GM21825 (cell line): ENCODE results near the gene FNDC3B.
A peak's percentile ranks its signal among the peaks of the same experiment; 100 is the strongest.

Experiments
- ATAC-seq: cut with Tn5 transposase; IDR thresholded peaks from one replicate; pipeline ENCODE4 v1.9.1; 2021; ENCODE audit warnings: mild to moderate bottlenecking, moderate library complexity; ENCODE audit not compliant: unreplicated experiment

FNDC3B gene

DNA sequence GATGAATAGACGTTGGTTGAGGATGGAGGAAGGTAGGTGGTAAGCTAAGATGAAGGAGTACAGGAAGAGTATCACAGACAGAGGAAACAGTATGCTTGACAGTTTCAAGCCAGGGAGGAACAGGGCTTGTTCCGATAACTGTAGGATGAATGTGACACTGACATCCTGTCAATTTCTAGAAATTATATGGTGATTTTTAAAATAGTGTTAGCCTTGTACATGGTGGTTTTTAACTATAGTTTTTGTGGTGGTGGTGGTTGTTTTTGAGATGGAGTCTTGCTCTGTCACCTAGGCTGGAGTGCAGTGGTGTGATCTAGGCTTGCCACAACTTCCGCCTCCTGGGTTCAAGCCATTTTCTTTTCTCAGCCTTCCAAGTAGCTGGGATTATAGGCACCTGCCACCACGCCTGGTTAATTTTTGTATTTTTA, 92.8 kb downstream of the FNDC3B start:
- no peak for ATAC-seq

DNA sequence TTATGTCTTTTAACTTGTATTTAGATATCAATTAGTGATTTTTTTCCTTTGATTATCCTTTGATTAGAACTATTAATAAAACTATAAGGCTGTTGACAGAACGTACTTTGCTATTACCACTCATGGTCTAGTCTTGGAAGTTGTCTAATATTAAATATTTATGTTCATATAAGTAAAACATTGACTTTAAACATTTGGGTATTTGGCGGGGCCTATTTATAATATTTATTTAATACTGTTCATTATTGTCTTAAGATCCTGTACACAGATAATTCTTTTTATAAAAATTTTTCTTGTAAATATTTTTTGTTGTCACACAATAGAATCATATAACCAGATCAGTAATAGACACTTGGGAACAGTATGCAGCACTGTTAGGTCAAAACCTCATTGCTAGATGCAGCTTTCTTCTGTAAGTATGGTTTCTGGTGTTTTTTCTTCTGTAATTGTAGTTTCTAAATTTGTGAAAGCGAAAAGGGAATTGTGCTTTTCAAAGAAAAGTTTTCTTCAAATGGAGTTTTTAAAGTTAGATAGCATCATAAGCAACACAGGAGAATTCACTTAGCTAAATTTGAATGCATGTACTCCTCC, 93.4 kb downstream of the FNDC3B start:
- ATAC-seq: no peak

DNA sequence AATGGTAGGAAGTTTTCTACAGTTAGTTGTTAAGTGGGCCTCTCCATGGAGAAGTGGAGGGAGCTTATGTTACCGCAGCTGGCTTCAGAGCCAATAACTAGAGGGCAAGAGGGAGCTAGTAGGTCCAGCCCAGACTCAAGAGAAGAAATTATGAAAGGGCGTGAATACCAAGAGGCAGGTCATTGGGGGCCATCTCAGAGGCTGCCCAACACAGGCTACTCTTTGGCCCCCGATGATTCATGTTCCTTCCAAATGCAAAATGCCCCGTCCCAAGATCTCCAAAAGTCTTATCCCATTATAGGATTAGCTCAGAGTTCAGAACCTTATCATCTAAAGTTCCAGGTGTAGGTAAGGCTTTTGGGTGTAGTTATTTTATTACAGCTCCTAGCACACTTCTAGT, 94.5 kb downstream of the FNDC3B start:
- ATAC-seq: no peak

DNA sequence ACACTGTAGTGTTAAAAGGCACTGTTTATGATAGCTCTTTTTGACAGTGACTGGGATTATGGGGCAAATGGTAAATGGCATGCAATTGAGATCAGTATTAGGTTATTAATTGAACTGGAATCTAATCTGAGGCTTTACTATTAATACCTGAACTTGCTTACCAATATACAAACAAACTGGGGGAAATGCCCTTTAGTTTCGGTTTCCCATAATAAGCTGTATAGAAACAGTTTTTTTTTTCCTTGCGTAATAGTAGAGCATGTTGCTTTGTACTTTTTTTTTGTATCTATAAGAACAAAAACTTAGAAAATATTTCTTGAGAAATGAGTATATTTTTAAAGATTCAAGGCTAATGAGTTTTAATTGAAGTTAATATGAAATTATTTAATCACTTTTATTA, 95.0 kb downstream of the FNDC3B start:
- ATAC-seq: peak; percentile 44

DNA sequence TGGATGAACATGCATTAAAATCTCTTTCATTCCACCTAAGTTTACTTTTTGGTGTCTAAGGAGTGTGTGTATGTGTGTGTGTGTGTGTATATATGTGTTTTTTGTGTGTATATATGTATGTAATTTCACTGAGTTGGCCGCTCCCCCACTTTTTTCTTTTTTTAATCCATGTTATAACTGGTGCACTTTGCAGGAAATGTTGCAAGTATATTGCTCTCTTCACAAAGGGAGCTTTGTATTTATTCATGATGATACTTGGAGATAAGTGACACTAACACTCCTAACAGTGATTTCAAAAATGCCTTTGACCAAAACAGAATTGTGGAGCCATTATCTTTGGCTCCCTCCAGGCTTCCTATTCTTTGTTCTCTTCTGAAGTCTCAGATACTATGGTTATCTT, 95.8 kb downstream of the FNDC3B start:
- ATAC-seq: no peak

DNA sequence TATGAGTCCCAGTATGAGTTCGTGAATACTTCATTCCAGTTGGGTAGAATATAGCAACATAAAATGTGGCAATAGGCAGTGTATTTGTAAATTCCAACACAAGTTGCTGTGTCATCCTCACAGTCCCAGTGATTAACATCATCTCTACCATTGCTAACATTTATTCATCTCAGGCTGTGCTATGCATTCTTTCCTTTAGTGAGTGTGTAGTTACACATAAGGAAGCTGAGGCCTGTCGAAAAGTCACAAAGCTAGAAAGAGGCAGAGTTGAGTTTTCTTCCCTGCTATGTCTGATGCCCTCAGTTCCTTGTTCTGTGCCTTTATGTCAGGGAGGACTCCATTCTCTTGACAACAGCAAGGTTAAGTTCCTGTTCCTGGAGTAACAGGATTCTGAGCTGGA, 96.4 kb downstream of the FNDC3B start:
- no peak for ATAC-seq

DNA sequence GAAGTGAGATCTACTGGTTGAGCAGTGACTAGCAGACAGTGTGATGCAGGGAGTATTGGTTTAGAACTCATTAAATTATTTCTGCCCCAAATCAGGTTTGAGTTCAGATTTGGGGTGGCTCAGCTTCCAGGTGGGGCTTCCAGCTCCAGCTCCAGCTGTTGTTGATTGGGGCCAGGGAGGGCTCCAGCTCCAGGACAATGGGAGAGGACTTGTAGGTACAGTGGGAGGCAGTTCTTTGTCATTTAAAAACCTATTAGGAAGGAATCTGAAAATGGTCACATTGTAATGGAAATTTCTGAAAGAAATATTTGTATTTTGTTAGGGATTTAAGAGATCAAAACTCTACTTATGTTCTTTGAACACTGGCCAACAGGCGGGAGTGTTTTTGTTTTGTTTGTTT, 97.0 kb downstream of the FNDC3B start:
- ATAC-seq: no peak

DNA sequence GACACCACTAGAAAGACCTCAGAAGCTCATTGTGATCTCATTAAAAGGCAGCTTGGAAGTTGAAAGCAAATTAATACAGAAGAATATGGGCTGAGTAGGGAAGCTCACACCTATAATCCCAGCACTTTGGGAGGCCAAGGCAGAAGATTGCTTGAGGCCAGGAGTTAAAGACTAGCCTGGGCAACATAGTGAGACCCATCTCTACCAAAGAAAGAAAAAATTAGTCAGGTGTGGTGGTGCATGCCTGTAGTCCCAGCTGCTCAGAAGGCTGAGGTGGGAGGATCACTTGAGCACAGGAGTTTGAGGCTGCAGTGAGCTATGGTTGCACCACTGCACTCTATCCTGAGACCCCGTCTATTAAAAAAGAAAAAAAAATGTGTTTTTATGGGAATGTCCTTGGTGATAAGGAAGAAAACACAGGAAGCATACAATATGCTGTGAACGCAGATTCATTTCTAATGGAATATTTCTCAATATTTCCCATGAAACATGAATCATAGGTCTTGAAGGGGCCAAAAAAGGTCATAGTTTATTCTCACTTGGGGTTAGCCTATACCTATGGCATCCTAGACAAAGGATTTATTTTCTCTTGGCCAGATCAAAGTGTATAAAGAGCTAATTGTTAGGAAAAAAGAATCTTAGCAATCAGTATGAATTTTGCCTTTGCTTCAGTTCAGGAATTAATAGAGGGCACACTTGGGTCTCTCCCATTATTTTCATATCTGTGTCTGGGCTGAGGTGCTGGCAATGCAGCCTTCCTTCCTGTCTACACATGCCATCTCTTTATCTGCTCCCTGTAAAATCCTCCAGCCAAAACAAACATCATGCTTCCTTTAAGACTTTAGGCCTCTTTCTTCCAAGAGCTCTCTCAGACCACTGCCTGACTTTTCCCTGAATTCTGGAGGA, 98.2 kb downstream of the FNDC3B start:
- ATAC-seq: no peak

DNA sequence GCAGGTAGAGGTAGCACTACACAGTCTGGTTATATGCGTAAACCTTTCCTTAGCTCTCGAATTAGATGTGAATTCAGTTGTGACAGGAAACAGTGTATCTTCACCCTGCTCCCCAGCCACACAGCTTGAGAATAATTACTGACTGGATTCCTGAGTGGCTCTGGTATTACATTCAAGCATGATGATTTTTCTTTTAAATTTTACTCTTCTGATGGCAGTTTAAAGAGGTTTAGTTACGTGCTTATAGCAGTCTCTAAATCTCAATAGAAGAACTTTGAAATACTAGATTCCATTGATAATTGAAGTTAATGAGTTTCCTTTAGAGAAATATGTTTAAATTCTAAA, 98.8 kb downstream of the FNDC3B start:
- no peak for ATAC-seq

DNA sequence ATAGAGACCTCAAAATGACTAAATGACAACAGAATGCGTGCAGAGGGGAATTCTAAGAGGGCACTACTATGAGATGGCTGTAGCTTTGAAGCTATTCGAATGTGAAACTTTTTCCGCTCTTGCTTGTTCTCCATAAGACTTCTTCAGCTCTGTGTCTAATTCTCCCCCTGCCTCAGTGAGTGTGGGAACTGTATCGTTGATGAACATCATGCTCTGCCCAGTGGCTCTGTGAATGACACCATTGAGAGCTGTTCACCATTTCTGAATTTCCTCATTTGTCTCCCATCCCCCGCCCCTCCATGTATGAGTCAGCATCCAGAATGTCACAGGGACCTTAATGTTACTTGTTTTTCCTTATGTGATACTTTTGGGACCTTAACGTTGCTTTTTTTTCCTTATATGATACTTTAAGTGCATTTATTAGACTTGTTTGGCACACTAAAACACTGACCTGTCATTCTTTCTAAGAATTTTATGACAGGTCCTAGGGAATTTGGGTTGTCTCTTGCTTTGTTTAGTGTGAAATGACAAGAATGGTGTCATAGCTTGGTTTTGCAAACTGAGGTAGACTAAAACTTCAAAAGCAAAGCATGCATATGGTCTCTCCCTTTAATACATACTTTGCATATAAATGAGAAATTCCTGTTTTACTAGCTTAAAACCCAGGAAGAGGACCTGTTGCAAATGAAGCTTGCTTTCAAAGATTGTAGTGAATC, 99.6 kb downstream of the FNDC3B start:
- ATAC-seq: peak; percentile 41

DNA sequence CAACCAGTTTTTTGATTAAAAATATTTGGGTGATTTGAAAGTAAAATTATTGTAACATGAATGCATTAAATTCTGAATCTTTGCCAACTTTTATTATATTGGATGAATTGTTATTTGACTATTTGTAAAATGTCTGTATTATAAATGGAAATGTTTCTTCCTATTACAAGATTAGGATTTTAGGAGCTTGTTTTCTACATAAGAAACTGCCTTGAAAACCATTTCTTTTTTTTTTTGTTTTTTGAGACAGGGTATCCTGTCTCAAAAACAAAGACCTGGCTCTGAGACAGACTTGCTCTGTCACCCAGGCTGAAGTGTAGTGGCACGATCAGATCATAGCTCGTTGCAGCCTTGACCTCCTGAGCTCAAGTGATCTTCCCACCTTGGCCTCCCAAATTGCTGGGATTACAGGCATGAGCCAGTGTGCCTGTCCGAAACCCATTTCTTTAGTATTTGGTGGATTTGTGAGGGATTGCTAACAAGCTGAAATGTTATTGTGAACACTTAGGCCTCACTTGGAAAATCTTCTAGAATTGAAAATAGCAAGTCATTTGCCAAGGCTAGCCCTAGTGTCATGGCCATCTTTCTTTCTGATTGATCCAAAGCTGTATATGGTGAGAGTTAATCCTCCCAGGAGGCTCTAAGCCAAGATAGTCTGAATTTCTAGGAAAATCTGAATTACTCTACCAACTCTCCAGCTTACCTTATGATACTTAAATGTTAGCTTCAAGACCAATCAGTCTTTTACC, 100.3 kb downstream of the FNDC3B start:
- ATAC-seq: no peak

DNA sequence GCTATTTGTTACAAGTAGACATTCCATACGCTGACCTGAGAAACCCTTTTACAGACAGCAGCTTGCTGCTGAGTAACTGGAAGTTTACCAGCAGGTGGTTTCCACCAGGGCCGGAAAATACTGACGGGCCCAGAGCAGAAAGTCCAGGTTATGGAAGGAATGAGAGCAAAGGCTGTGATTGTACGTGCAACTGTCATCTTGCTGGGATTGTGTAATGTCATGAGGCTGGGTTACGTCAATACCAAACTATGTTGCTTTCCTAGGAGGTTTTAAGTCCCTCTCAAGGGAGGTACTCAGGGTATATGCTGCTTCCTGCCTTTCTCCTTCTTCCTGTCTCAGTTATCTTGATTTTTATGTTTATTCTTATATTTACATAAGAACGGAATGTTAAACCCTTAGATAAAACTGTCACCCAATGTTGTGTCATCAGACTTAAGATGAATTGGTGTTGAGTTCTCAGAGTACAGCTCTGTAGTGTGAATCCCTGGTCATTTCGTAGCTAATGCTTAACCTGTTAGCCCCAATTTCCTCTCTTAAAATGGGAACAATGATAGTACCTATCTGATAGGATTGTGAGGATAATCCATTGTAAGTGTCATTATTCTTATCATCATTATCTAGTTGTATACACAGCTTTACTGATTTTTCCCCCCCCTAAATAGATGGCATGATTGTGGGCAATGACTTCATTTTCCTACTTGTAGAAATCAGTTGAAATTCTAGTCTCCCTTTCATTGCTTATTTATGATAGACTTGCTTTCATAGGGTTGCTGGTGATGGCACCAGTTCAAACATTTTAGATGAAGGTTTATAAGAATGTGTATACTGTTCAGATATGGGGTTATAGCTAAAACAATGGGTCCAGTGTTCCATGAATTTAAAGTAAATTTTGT, 101.4 kb downstream of the FNDC3B start:
- ATAC-seq: no peak

DNA sequence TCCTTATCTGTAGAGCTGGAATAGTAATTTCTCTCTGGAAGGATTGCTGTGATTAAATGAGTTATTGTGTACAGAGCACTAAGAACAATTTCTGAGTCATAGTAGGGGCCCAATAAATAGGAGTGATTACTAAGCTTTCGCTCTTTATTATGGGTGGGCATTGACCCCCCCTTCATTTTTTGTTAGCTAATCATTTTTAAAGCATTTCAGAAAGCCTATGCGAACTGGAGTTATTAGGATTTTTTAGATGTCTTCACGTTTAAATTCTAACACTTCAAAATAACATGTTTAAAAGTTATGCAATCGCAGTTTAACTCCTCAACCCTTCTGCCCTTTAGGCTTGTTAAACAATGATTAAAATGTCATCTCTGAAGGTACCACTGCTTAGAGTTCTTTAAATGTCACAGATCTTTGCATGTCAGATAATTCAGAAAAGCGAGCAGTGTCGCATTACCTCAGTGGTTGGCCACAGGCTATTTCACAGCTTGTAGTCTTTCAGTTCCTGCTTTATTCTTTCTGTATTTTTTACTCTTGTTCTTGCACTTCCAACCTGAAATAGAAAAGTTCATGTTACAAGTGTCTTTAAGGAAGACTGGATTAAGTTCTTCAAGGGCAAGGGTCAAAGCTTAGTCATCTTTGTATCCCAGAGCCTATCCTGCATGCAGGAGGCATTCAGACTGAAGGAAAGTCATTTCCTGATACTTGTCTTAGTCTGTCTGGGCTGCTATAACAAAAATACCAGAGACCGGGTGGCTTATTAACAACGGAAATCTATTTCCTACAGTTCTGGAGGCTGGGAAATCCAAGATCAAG, 102.9 kb downstream of the FNDC3B start:
- peak; percentile 76 for ATAC-seq

DNA sequence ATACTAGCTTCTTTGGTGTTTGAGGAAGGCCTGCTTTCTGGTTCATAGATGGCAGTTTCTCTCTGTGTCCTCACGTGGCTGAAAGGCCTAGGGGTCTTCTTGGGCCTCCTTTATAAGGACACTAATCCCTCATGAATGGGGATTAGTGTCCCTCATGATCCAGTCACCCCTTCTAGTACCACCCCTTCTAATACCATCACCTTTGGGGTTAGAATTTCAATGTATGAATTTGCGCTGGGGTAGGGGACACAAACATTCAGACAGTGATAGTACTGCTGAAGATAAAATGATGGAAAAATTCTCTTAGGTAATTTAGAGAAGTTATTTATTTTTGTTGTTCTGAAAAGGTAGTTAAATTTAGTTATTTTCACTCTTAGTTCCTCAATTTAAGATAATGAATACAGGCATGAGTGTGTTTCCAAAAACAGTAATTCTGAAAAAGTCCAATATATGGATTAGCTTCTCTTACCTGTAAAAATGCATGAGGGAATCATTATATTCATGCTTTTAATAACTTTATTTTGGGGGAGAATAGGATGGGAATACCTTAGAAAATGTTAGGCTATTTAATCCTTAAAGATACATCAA, 103.6 kb downstream of the FNDC3B start:
- no peak for ATAC-seq

DNA sequence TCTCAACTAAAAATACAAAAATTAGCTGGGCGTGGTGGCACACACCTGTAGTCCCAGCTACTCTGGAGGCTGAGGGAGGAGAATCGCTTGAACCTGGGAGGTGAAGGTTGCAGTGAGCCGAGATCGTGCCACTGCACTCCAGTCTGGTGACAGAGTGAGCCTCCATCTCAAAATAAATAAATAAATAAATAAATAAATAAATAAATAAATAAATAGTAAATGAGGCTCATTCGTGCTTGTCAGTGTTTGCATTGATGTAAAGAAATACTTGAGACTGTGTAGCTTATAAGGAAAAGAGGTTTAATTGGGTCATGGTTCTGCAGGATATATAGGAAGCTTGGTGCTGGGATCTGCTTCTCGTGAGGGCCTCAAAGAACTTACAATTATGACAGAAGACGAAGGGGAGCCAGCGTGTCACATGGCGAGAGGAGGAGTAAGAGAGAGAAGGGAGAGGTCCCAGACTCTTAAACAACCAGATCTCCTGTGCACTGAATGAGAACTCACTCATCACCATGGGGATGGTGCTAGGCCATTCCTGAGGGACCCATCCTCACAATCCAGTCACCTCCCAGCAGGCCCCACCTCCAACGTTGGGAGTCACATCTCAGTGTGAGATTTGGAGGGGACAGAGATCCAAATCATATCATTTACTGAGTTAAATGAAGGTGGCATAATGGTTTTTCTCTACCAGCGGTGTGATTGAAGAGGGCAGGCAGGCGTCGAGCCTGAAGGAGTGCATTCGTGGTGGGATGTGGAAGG, 104.5 kb downstream of the FNDC3B start:
- no peak for ATAC-seq

DNA sequence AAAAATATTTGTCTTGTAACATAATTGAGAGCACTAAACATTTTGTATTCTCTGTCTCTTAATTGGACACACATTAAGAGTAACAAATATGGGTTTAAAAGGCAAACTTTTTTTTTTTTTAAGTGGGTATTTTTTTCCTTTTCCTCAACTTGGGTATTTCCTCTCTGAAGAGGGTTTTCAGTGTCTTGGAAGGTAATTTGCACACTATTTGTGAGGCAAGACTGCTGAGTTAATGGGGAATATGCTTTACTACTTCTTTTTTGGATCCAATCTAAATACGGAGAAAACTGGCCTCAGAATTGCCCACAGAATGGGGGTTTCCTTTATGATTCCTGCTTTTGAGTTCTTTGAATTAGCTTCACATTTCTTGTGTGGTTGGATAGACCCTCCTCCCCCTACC, 105.2 kb downstream of the FNDC3B start:
- no peak for ATAC-seq

DNA sequence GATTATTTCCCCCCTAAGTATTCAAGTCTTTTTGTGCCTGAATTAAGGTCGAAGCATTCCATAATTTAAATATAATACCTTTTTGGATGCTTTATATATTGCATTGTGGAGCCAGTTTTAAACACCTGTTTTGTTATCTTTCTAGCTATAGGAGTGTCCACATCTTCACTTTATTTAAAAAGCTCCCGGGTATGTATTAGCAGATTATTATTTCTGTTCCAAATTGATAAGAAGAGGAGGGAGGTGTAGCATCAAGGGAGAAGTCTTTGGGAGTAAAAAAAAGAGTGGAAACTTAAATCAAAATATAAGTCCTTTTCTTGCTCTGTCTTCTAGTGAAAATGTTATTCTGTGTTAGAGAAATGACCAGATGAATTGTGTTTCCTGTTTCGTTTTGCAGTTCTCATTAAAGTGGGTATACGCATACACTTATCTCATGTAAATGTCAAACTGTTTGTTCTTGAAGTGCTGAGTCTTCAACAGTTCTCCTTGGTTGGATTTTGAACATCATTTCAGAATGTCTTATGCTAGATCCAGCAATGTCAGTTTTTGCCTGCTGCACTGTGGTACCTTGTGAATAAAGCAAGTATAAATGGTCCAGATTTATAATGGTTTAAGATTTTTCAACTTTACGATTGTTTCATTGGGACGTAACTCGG, 105.8 kb downstream of the FNDC3B start:
- ATAC-seq: peak; percentile 43

DNA sequence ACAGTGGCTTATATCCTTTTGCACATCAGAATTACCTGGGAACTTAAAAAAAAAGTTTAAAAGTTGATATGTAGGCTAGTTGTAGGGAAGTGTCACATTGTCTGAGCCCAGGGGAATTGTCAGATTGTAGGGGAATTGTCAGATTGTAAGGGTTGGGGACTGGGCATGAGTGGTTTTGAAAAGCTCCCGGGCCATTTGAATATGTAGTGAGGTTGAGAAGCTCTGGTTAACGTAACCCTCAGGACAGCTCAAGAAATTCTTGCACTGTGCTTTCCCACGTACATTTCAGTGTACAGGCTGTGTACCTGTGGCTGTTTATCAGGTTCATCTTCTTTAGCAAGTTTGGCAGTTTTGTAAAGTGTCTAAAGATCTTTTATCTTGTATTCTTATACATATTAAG, 107.0 kb downstream of the FNDC3B start:
- no peak for ATAC-seq
